Fibroblast of lung (primary cell): Measurements from ENCODE around the gene FGF14.

Source experiments
- CTCF ChIP-seq, 2 donors: IDR thresholded peaks in 1 of 2; conservative IDR thresholded peaks in 1 of 2; 1 replicate in 1 of 2; 2 replicates in 1 of 2; pipeline ENCODE4 v1.5.1; 2011 to 2012; ENCODE audit warnings: low read length in 2 of 2, control low read depth in 1 of 2, inconsistent platforms in 1 of 2, low read depth in 1 of 2, mild to moderate bottlenecking in 1 of 2
- EZH2 ChIP-seq: IDR thresholded peaks from 2 replicates; pipeline ENCODE4 v1.5.1; 2012; ENCODE audit warnings: low read length, control low read depth, mild to moderate bottlenecking; ENCODE audit errors: missing control alignments

GRCh38 chr13:101979825-101980224 lies 422.0 kb downstream of the FGF14 start:
- TF ChIP-seq CTCF (conservative IDR thresholded peaks at IDR 0.05 in 1 of 2, IDR thresholded peaks at IDR 0.05 in 1 of 2; ENCODE audit: low read depth in 1 of 2, low read length in 2 of 2), result no peak
- no peak for TF ChIP-seq EZH2
